NOMO-1 treated with dmso at 0.1 percent for 144 hours (cell line): Measurements from ENCODE around the gene FXYD6.
"Not testable (repeated sequence)": the region's sequence is repeated elsewhere in the genome, so short reads cannot be mapped to it uniquely, and the experiment has no call there.

Source experiments
- DNase-seq: peaks from one replicate; lab custom pipeline; 2025; ENCODE audit not compliant: unreplicated experiment; lab: John Stamatoyannopoulos, UW

FXYD6 gene

GRCh38 chr11:117871784-117872183, 4.7 kb downstream of the FXYD6 start:
- DNase-seq = no peak

DNA sequence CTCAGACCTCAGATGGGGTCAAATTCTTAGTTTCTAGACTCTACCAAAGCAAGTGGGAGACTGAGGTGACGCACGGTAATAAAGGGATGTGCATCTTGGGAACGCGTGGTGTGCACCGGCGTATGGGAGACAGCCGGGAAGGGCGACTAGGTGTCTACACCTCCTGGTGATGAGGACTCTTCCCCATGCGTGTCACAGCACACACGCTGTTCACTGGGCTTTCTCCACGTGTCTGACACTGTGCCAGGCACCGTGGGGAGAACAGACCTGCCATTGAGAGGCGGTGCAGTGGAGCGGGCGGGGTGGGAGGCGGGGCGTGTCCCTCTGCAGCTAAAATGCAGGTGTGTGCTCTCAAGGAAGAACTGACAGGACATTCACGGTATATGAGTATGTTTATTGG, 5.3 kb downstream of the FXYD6 start:
- no peak for DNase-seq

- no peak for DNase-seq
These were observed 6.1 kb downstream of the FXYD6 start for GRCh38 chr11:117870103-117870952.

GRCh38 chr11:117869604-117870003, 6.9 kb downstream of the FXYD6 start:
- no peak for DNase-seq

GRCh38 chr11:117868815-117869561, 7.5 kb downstream of the FXYD6 start:
- DNase-seq = no peak

- DNase-seq = no peak
These were observed 8.4 kb downstream of the FXYD6 start for GRCh38 chr11:117868088-117868487.

DNA sequence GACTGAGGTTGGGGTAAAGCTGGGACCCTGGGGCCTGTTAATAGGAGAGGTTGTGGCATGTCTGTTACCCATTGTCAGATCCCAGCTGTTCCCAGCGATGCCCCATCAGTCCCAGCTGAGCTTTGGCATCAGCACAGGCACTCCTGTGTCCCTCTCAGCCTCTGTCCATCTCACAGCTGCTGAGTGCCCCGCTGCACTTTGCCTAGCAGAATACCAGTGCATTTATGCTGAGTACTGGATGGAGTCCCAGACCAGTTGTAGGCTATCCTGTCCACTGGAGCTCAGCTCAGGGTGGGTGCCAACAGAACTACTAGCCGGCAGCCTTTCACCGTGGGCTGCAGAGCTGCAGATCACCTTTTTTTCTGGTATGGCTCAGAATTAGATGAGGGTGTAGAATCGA, 9.9 kb downstream of the FXYD6 start:
- no peak for DNase-seq

DNA sequence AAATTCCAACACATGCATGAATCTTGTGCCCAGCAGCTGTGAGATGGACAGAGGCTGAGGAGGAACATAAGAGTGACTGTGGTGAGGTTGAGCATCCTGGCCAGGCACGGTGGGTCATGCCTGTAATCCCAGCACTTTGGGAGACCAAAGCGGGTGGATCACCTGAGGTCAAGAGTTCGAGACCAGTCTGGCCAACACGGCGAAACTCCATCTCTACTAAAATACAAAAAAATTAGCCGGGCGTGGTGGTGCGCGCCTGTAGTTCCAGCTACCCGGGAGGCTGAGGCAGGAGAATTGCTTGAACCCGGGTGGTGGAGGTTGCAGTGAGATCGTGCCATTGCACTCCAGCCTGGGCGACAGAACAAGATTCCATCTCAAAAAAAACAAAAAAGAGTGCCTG, 10.9 kb downstream of the FXYD6 start:
- not testable (repeated sequence) for DNase-seq

DNA sequence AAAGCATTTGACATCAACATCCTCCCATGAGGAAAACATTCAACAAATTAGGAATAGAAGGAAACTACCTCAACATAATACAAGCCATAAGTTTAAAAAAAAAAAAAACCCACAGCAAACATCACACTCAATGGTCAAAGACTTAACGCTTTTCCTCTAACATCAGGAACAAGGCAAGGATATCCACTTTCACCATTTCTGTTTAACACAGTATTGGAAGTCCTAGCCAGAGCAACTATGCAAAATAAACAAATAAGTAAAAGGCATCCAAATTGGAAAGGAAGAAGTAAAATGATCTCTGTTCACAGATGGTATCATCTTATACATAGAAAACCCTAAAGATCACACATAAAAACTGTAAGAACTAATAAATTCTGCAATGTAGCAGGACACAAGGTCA, 13.1 kb downstream of the FXYD6 start:
- no peak for DNase-seq

- no peak for DNase-seq
These were observed 13.7 kb downstream of the FXYD6 start for GRCh38 chr11:117862753-117863152.

DNA sequence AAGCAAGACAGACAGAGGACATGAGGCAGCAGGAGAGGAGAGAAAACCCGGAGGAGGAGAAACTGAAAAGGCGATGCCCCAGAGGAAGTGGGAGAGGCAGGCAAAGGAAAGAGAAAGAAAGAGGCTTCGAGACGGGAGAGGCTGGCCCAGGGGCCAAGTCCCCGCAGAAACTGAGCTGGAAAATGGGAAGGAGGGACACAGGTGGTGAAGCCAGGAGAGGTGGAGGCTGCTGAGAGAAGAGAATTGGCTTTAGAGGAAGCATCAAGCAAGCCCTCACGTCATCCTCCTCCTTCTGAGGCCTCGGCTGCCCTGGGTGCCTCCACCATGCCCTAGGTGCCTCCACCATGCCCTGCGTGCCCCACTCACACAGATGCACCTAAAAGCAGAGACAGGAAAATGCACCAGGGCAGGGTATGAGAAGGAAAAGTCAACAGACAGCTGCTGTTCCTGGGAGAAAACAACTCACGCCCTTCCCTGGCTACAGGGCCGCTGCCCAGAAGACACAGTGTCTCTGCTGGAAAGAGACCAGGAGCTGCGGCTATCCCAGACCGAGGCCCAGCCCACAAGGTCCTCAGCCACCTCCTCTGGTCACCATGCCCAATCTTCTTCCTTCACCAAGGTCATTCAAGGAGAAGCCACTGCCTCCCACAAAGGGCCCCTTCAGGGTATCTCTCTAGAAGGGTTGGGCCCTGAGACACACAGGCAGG, 14.3 kb downstream of the FXYD6 start:
- DNase-seq = no peak

DNA sequence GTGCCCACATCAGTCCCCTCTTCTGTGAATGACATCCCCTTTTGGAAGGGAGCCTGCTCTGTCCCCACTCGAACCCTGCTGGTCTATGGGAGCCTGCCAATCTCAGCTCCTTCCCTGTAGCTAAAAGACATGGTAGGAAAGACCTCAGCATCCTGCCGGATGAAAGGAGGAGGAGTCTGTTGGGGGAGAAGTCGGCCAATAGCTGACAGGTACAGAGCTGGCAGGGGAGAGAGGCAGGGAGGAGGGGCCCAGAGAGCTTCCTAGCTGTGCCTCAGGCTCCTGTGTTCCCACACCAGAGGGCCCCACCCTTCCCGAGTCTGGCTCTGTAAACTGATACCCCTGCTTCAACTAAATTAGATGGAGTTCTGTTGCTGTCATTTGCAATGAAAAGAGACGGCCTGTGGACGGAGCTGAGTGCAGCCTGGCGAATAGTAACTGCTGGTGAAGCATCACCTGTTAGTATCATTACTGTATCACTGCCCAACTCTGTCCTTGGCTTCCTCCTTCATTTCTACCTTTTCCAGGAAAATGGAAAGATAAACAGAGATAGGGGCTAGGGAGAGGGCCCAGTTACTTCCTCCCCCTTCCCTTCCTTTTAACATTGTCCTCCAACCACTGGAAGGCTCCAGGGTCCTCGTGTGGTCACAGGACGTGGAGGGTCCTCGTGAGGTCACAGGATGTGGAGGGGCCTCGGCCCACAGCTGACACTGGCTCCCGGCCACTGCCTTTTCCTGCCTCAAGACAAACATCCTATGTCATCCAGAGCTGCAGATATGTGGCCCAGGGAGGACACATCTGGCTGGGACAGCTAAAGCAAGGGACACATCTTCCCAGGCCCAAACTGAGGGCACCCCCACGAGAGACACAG, 15.1 kb downstream of the FXYD6 start:
- no peak for DNase-seq

DNA sequence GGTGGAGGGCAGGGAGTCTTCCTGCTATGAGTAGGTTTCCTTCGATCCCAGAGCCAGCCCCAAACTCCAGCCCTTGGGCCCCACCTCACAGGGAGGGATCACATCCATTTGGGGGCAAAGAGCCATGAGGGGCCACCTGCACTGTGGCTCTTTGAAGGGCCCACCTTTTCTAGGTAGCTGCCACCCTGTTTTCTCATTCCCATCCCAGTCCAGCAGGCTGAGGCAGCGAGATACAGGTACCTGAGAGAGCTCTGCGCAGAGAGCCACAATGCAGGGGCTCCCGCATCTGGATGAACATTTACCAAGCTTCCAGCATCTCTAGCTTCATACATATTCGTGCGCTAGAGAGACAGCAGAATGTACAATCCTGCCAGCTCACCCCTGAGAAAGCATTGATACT, 16.3 kb downstream of the FXYD6 start:
- DNase-seq = no peak

GRCh38 chr11:117859488-117860112, 16.9 kb downstream of the FXYD6 start:
- no peak for DNase-seq

- DNase-seq = no peak
These were observed 17.4 kb downstream of the FXYD6 start for GRCh38 chr11:117859061-117859460.

GRCh38 chr11:117857734-117858414, 18.6 kb downstream of the FXYD6 start:
- no peak for DNase-seq

DNA sequence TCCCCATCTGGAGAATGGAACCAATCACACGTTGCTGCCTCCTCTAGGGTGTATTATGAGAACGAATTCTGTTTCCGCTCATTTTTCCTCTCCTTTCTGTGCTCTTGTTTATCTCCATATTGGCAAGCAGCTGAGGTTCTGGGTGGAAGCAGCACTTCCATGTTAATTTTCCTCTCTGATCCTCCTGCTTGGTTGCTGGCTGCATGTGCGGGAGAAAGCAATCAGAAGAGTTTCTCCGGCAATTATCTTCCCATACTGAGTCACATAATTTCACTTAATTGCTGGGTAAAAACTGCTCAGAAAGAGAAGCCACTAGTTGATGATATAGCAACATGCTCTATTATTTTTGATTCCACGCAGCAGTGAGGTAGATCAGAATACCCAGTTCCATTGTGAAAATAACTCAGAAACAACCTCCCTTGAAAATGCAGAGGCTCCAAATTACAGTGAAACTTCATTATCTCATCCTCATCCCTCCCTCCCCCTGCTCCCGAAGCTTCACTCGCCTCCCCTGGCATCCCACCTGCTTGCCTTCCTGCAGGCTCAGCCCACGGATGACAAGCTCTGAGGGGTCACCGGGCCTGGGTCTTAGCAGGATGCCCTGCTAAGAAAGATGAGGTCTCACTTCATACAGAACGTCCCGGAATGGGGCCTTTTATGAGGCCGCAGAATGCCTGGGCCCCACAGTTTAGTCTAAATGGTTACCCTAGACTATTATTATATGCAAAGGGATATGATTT, 20.4 kb downstream of the FXYD6 start:
- no peak for DNase-seq

- DNase-seq = no peak
These were observed 21.1 kb downstream of the FXYD6 start for GRCh38 chr11:117855186-117855845.

GRCh38 chr11:117852309-117852708, 24.1 kb downstream of the FXYD6 start:
- no peak for DNase-seq
